ENCODE measurements around the gene RORC. TPM values are rescaled to one million over a fixed set of nuclear protein-coding genes. Genes with fewer than 3 reads are reported as not detected.
A peak's percentile ranks its signal among the peaks of the same experiment; 100 is the strongest.

Gene RORC
- total and polyA plus RNA-seq, 2 experiments from 2014 or later: not detected

GRCh38 chr1:151809290-151809984, 22.2 kb downstream of the RORC start:
- no peaks in the 10 kb centered on the region for H3K36me3 ChIP-seq (ENCODE audit: low read depth)
- no peak overlapping the region for H3K4me2 ChIP-seq (ENCODE audit: unreplicated experiment)
- H3K9me3 ChIP-seq (ENCODE audit: low read depth): no peaks in the 10 kb centered on the region
- no peaks in the 10 kb centered on the region for H3F3A ChIP-seq (ENCODE audit: insufficient read depth)
- no peak overlapping the region for H3K4me3 ChIP-seq
- H3K9me2 ChIP-seq (ENCODE audit: insufficient read depth): no peaks in the 10 kb centered on the region
- no peak overlapping the region for H2AFZ ChIP-seq
- in situ Hi-C loops (cut with MboI): no loop called here
- no peak overlapping the region for H3K27ac ChIP-seq
- H3K27me3 ChIP-seq (replicated peaks; ENCODE audit: insufficient read depth): peaks cover 16% of the 10 kb centered on the region
- no peaks in the 10 kb centered on the region for H3K79me2 ChIP-seq (ENCODE audit: insufficient read depth)
- peak; percentile 16 for DNase-seq
- no peak overlapping the region for H3K9ac ChIP-seq
- H3K4me1 ChIP-seq (ENCODE audit: insufficient read depth): 0 out of 2 replicates have a peak, but pooled peaks cover 8% of the 10 kb centered on the region
- TF ChIP-seq EZH2 (IDR thresholded peaks at IDR 0.05; ENCODE audit: insufficient read depth, poor library complexity, severe bottlenecking) (no peak), EZH2phosphoT487 (IDR thresholded peaks at IDR 0.05; ENCODE audit: insufficient read depth, low read depth) (no peak)
- H4K20me1 ChIP-seq (ENCODE audit: insufficient read depth): no peaks in the 10 kb centered on the region
- WGBS, 2 experiments (ENCODE audit: low coverage in 1 of 2, low lambda C conversion rate in 2 of 2, missing lambda C conversion rate in 2 of 2): 41 to 43% methylated on average over 8 of the region's 8 CpGs

GRCh38 chr1:151807766-151808165, 23.8 kb downstream of the RORC start:
- in situ Hi-C loops (cut with MboI): no loop called here

DNA sequence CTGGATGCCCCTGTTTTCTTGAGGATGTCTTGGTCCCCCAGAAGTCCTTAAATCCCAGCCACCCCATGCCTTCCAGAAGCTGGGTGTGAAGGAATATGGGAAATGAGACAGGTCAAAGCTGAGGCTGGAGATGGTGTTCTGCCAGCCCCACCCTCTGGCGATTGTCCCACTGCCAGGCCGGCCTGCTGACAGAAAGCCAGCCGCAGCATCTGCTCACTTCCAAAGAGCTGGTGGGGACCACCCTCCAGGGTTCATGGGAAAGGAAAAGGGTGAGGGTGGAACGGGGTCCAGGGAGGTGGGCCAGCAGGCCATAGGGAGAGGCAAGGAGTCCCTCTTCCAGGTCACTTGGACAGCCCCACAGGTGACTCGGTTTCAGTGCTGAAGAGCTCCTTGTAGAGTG, 24.5 kb downstream of the RORC start:
- Histone ChIP-seq H3K27ac (no peak overlapping the region), H3K4me2 (ENCODE audit: unreplicated experiment) (no peak overlapping the region), H3K79me2 (ENCODE audit: insufficient read depth) (no peaks in the 10 kb centered on the region), H3K4me3 (no peak overlapping the region), H3K9me2 (ENCODE audit: insufficient read depth) (no peaks in the 10 kb centered on the region), H3K36me3 (ENCODE audit: low read depth) (no peaks in the 10 kb centered on the region), H3K4me1 (ENCODE audit: insufficient read depth) (0 out of 2 replicates have a peak, but pooled peaks cover 8% of the 10 kb centered on the region), H4K20me1 (ENCODE audit: insufficient read depth) (no peaks in the 10 kb centered on the region), H3F3A (ENCODE audit: insufficient read depth) (no peaks in the 10 kb centered on the region), H2AFZ (no peak overlapping the region), H3K9me3 (ENCODE audit: low read depth) (no peaks in the 10 kb centered on the region), H3K9ac (no peak overlapping the region), H3K27me3 (replicated peaks; ENCODE audit: insufficient read depth) (peaks cover 33% of the 10 kb centered on the region)
- in situ Hi-C loops (cut with MboI): no loop called here
- no peak for DNase-seq
- WGBS, 2 experiments (ENCODE audit: low coverage in 1 of 2, low lambda C conversion rate in 2 of 2, missing lambda C conversion rate in 2 of 2): 46 to 57% methylated on average over 4 to 5 of the region's 5 CpGs
- TF ChIP-seq EZH2 (IDR thresholded peaks at IDR 0.05; ENCODE audit: insufficient read depth, poor library complexity, severe bottlenecking) (no peak), EZH2phosphoT487 (IDR thresholded peaks at IDR 0.05; ENCODE audit: insufficient read depth, low read depth) (no peak)

More at GRCh38 chr1:151807766-151808165, 23.8 kb downstream of the RORC start:
- no peak overlapping the region for H3K27ac ChIP-seq
- H3K9ac ChIP-seq: no peak overlapping the region
- no peak for DNase-seq
- H3K4me3 ChIP-seq: no peak overlapping the region
- H3K27me3 ChIP-seq (replicated peaks; ENCODE audit: insufficient read depth): peaks cover 28% of the 10 kb centered on the region
- H3K9me3 ChIP-seq (ENCODE audit: low read depth): no peaks in the 10 kb centered on the region
- no peaks in the 10 kb centered on the region for H3K9me2 ChIP-seq (ENCODE audit: insufficient read depth)
- 0 out of 2 replicates have a peak, but pooled peaks cover 8% of the 10 kb centered on the region for H3K4me1 ChIP-seq (ENCODE audit: insufficient read depth)
- no peak overlapping the region for H2AFZ ChIP-seq
- no peaks in the 10 kb centered on the region for H3K36me3 ChIP-seq (ENCODE audit: low read depth)
- H3K79me2 ChIP-seq (ENCODE audit: insufficient read depth): no peaks in the 10 kb centered on the region
- no peaks in the 10 kb centered on the region for H3F3A ChIP-seq (ENCODE audit: insufficient read depth)
- H4K20me1 ChIP-seq (ENCODE audit: insufficient read depth): no peaks in the 10 kb centered on the region
- H3K4me2 ChIP-seq (ENCODE audit: unreplicated experiment): no peak overlapping the region
- TF ChIP-seq EZH2 (IDR thresholded peaks at IDR 0.05; ENCODE audit: insufficient read depth, poor library complexity, severe bottlenecking) (no peak), EZH2phosphoT487 (IDR thresholded peaks at IDR 0.05; ENCODE audit: insufficient read depth, low read depth) (no peak)
- WGBS, 2 experiments (ENCODE audit: low coverage in 1 of 2, low lambda C conversion rate in 2 of 2, missing lambda C conversion rate in 2 of 2): 38 to 50% methylated on average over 1 of the region's 1 CpG

GRCh38 chr1:151806170-151806569, 25.4 kb downstream of the RORC start:
- no peak overlapping the region for H3K27ac ChIP-seq
- no peak overlapping the region for H3K4me2 ChIP-seq (ENCODE audit: unreplicated experiment)
- H3K79me2 ChIP-seq (ENCODE audit: insufficient read depth): no peaks in the 10 kb centered on the region
- H3K4me1 ChIP-seq (ENCODE audit: insufficient read depth): 0 out of 2 replicates have a peak, but pooled peaks cover 4% of the 10 kb centered on the region
- no peak overlapping the region for H3K4me3 ChIP-seq
- H3K36me3 ChIP-seq (ENCODE audit: low read depth): no peaks in the 10 kb centered on the region
- no peak for DNase-seq
- no peaks in the 10 kb centered on the region for H3K9me2 ChIP-seq (ENCODE audit: insufficient read depth)
- no peak overlapping the region for H2AFZ ChIP-seq
- H4K20me1 ChIP-seq (ENCODE audit: insufficient read depth): no peaks in the 10 kb centered on the region
- whole genome bisulfite sequencing, 2 experiments (ENCODE audit: low coverage in 1 of 2, low lambda C conversion rate in 2 of 2, missing lambda C conversion rate in 2 of 2): 73 to 74% methylated on average over 6 to 7 of the region's 7 CpGs
- peaks cover 36% of the 10 kb centered on the region for H3K27me3 ChIP-seq (replicated peaks; ENCODE audit: insufficient read depth)
- in situ Hi-C loops (cut with MboI): no loop called here
- no peak for TF ChIP-seq EZH2phosphoT487 (IDR thresholded peaks at IDR 0.05; ENCODE audit: insufficient read depth, low read depth)
- no peak for TF ChIP-seq EZH2 (IDR thresholded peaks at IDR 0.05; ENCODE audit: insufficient read depth, poor library complexity, severe bottlenecking)
- no peak overlapping the region for H3K9ac ChIP-seq
- H3K9me3 ChIP-seq (ENCODE audit: low read depth): no peaks in the 10 kb centered on the region
- H3F3A ChIP-seq (ENCODE audit: insufficient read depth): no peaks in the 10 kb centered on the region

All from GM23248 (cell line).